GM21528 (cell line): ENCODE measurements around the gene OVOL1.
A peak's percentile ranks its signal among the peaks of the same experiment; 100 is the strongest.
"Not testable (repeated sequence)": the region's sequence is repeated elsewhere in the genome, so short reads cannot be mapped to it uniquely, and the experiment has no call there.

ENCODE experiments used
- ATAC-seq: cut with Tn5 transposase; IDR thresholded peaks from one replicate; pipeline ENCODE4 v1.9.1; 2021; ENCODE audit warnings: mild to moderate bottlenecking, moderate library complexity; ENCODE audit not compliant: unreplicated experiment, low FRiP score

The OVOL1 gene

DNA sequence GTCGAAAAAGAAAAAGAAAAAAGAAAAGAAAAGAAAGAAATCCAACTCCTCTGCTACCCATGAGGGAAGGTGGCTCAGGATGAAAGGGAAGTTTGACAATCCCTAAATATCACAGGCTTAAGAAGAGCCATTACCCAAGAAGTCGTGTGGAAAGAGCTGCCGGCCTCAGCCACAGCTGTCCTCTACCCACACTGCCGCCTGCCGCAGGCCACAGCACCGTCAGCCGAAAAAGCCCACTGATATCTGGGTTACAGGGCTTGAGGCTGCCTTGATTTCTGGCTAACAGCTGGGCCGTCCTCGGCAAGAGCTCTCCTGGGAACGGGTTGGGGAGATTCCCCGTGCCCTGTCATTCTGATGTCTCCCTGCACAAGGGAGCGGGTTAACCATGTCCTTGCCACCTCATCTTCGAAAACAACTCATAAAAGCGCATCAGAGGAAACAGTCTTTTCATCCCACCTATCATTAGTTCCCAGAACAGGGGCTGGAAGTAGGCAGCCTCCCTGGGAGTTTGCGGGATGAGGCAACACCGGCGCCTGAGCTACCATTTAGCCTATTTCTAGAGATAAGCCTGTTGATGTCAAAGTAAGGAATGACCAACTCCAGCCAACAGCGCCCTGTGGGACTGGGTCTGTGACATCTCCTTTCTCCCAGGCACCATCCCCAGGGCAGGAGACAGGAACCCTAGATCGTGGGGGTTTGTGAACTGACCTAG lies 25.1 kb downstream of the OVOL1 start:
- ATAC-seq = no peak

DNA sequence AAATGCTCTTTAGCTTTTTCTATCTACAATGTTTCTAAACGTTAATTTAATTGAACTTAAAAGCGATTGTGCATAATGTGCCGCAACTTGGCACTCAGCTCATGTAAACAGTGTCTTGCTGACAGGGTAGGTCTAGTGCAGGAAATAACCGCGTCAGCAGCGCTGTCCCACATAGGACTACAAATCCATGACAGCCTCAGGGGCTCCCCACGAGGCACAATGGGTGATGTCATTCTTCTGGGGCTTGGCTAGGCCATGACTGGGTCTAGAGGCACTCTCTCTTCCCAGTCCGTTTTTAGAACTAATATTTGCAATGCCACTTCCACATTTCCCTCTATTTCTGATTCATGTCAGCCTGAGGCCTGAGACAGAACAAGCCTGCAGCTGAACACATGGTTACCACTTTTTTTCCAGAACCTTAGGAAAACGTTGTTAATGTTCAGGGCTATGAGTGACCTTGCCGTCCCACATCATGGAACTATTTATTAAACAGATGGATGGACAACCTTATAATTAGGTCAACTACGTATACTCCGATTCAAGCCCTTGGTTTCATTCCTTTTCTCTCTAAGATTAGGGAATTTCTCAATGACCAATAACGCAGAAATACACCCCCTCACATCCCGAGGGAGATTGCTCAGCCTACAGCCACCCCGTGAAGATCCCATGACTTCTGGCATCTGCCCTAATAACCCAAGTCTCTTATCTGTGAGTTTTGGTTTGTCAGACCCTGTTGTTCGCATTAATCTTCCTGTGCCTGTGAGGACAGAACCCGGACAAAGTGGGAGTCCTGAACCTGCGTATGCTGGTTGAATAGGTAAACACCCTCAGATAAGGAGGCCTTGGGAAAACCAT lies 27.5 kb downstream of the OVOL1 start:
- ATAC-seq = no peak

DNA sequence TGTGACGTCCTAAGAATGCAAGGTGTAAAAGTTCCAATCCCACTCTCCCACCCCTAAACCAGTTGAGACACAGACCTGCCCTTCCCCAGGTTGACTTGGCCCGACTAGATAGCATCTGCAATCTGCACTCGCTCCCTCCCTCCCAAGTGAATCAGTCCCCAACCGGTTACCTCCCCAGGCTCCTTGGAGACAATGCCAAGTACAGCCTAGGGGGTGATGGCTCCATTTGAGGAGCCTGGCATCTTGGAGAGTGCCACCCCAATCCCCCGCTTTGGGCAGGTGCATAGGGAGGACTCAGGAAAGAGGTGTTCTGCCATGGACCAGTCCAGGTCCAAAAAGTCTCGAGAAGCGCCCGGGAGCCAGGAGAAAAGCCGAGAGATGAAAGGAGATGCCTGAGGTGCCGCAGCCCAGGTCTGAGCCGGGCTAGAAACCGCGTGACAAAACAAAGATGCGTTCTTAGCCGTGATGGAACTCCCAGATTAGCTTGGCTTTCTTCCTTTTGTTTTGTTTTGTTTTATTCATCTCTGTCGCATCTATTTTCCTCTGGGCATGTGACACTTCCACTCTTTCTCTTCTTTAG lies 28.2 kb downstream of the OVOL1 start:
- ATAC-seq = no peak

DNA sequence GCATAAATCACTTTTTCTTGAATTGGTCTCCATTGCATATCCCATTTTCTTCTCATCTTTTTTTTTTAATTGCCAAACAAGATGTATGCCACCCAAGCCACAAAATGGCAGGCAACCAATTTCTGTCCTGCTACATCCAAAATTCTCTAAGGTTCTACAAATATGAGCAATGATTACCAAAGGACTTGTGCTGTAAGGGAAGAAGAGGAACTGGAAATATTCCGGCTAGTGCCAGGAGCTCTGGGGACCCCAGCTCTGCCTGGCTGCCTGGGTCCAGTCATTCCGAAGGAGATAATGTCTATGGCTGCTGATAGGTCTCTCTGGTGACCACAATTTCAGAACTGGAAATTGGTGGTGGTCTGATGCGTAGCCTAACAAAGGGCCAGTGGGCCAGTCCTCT lies 29.8 kb downstream of the OVOL1 start:
- no peak for ATAC-seq

DNA sequence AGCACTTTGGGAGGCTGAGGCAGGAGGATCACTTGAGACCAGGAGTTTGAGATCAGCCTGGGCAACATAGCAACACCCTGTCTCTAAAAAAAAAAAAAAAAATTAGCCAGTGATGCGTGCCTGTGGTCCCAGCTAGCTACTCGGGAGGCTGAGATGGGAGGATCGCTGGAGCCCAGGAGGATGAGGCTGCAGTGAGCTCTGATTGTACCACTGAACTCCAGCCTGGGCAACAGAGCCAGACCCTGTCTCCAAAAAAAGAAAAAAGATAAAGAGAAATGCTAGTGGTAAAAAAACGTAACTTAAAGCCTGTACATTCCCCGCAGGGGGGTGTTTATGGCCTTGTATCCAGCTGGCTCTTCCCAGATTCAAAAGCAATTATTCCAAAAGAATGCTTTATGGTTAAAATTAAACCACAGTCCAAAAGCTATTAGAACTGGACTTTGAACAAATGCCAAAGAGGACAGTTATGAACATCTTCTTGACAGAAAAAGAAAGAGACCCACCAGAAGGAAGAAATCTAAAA lies 30.5 kb downstream of the OVOL1 start:
- ATAC-seq = no peak

DNA sequence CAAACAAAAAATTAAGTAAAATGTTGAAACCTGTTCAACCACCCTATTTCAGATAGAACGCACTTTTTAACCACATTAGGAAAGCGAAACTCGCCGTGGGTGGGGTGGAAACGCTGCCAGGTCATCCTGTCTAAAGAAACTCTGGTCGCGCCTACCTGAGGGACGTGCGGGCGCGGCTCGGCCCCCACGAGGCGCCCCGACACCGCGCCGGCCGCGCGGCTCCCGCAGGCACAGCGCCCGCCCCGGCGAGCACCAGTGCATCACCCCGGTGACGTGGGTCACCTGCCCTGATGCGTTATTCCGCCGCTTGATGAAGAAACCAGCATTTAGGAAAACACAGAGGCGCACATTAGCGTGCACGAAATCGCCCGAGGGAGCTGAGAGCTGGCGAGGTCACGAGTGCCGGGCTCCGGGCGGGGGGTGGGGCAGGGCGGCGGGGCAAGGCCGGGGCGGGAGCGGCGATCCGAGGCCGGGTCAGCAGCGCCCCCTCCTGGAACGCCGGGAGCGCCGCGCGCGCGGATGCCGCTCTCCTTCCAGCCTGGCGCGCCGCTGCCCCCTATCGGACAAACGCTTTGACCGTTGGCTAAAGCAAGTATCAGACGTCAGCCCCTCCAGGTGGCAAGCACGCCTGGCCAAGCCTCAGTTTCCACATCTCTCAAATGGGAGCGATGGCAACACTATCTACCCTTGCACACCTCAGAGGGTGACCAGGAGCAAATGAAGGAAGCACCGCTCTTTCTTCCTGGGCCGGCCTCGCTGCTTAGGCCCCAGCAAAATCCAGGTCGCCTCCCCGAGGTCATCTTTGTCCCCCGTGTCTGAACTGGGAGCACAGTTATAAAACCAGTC lies 31.2 kb downstream of the OVOL1 start:
- peak; percentile 52 for ATAC-seq

DNA sequence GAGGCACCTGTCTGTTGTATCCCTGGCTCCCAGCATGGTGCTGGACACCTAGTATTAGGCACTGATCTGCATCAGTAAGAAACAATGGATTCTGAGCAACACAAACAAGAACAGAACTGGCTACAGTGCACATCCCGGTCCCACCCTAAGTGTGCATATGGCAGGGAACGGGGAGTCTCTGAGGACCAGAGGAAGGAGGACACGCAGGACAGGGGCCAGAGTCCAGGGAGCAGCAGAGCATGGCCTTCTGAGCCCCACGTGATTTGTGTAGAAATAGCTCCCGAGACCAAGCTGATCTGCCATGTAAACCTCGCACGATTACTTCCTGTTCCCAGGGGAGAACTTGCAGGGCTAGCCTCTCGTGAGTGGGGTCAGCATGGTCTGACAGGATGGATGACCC lies 34.2 kb downstream of the OVOL1 start:
- no peak for ATAC-seq

DNA sequence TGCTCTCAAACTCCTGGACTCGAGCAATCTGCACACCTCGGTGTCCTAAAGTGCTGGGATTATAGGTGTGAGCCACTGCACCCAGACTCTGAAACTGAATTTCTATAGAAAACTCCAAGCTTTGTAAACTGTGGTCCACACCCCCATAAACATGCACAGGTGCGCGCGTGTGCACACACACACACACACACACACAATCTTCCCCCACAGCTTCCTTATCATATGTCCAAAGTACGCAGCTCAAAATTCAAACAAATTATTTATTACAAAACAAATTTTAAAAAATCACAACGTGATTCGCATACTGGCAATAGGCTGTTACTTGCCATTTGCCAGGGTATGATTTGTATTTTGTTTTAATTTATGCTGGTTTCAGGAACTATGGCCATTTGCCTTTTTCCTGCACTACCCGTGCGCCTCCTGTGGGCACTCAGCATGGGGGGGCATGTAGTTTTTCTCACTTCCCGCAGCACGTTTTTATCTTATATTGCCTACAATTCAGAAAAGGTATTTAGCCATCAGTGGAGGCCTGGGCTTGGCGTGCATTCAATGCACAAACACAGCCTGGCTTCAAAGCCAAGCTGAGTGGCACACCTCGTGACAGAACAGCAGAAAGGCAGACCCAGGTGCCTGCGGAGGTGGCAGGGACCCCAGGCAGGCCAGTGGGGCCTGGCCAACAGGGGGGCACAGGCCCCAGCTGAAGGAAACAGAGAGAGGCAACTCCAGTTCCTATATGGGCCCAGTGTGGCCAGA lies 36.1 kb downstream of the OVOL1 start:
- ATAC-seq = no peak

DNA sequence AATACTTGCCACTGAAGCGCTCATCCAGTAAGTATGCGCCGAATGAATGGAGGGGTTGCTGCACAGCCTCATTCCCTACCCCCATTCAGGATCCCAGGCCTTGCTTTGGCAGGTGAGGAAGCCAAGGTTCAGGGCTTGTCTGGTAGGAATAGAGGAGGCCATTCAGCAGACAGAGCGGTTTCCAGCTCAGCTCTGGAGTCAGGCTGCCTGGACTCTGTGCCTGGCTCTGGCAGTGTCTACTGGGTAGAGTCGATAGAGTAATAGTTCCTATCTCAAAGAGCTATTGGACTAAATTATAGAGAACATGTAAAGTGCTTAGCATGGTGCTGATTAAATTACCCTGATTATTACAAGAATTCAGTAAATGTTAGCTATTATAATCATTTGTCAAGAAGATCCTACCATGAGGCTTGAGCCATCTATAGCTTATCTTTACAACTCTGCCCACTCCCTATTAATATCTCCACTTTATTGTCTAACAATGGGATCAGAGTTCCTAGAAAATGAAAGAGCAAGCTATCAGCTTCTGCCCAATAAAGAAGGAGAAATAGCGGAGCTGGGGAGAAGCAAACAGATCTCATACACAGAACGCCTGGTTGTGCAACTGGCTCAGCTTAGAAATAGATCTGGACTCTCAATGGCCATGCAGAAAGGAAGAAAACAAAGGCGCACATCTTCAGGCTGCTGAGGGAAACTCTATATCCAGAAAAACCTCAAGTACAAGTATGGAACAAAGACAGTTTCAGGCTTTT lies 40.3 kb downstream of the OVOL1 start:
- ATAC-seq = no peak

DNA sequence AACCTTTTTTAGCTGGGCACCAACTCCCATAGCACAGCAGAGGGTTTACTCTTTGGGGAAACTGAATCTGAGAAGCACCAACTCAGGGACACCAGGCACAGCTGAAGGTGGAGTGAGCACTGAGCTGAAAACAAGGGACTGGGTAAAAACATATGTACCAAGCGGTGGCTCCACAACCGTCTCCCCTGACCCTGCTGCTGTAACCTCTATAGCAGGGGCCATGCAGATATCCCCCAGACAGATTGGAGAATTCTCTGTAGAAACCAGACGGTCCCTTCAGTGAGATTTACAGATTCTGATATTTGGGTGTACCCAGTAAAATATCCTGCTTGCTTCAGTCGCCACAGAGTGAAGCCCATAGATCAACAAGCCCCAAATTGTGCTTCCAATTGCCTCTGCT lies 42.6 kb downstream of the OVOL1 start:
- ATAC-seq = no peak

DNA sequence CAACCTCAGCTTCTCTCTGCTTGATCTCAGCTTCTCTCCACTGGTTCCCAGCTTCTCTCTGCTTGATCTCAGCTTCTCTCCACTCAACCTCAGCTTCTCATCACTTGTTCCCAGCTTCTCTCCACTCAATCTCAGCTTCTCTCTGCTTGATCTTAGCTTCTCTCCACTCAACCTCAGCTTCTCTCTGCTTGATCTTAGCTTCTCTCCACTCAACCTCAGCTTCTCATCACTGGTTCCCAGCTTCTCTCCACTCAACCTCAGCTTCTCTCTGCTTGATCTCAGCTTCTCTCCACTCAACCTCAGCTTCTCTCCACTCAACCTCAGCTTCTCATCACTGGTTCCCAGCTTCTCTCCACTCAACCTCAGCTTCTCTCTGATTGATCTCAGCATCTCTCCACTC lies 45.4 kb downstream of the OVOL1 start:
- not testable (repeated sequence) for ATAC-seq

DNA sequence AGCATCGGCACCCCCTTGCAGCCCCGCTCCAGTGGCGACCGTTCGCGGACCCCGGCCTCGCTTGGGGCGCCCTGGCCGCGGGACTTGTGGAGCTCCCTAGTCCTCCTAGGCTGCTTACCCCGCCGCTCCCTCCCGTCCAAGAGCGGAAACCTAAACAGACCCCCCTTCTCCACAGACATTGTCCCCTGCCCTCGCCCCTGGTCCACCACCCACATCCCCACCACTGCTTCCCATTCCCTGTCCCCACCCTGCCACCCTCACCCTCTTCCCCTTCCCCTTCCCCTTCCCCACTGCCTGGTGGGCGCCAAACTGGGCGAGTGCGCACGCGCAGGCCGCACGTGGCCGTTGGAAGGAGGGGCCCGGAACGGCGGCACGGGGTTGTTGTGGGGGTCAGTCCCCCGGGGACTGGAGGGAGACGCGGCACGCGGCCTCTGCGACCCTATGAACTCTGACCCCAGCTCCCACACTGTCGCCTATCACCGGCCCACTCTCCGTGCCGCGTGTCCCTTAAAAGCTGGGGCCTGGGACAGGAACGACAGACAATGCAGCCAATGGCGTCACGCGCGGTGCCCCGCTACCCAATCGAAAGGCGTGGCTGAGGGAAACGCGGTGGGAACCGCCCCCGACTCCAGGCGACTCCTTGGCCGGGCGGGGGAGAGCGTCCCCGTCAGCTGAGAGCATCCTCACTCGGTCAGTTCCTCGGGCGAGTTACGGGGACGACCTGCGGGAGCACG lies 46.6 kb downstream of the OVOL1 start, which contains the start of gene SNX32:
Gene SNX32, plus strand, starts transcription at position 667 of the 734 bp plus-strand sequence. CDS start 103 bp downstream, outside the sequence.
- peak; percentile 86 for ATAC-seq

DNA sequence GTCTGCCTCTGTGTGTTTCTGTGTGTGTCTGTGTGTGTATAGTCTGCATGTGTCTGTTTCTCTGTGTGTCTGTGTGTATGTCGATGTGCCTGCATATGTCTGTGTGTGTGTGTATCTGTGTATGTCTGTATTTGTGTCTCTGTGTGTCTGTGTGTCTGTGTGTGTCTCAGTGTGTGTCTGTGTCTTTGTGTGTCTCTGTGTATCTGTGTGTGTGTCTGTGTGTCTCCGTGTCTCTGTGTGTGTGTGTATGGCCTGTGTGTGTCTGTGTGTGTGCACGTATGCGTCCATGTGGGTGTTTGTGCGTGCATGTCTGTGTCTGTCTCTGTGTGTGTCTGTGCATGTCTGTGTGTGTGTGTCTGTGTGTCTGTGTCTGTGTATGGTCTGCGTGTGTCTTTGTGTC lies 47.3 kb downstream of the OVOL1 start:
- no peak for ATAC-seq

DNA sequence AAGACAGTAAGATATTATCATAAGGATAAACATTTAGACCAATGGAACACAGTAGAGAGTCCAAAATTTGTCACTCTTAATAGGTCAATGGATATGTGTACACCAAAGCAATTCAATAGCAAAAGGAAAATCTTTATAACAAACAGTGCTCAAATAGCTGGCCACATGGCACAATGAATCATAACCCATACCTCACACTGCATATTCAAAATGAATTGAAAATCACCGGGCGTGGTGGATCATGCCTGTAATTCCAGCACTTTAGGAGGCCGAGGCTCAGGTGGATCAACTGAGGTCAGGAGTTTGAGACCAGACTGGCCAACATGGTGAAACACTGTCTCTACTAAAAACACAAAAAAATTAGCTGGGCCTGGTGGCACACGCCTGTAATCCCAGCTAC lies 55.3 kb downstream of the OVOL1 start:
- ATAC-seq = no peak

DNA sequence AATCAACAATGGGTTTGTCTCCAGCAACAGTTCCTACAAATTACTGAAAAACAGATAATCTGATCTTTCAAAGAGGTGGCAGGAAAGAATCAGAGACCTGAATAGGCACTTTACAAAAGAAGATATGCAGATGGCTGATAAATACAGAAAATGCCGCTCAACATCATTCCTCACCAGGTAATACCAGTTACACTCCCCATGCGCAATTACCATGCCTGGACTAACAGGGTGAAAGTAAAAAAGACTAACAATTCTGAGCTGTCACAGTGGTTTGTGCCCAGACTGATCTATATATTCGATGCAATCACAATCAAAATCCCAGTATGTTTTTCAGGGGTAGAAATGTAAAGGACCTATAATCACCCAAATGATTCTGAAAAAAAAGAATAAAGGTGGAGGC lies 56.9 kb downstream of the OVOL1 start:
- ATAC-seq = no peak

DNA sequence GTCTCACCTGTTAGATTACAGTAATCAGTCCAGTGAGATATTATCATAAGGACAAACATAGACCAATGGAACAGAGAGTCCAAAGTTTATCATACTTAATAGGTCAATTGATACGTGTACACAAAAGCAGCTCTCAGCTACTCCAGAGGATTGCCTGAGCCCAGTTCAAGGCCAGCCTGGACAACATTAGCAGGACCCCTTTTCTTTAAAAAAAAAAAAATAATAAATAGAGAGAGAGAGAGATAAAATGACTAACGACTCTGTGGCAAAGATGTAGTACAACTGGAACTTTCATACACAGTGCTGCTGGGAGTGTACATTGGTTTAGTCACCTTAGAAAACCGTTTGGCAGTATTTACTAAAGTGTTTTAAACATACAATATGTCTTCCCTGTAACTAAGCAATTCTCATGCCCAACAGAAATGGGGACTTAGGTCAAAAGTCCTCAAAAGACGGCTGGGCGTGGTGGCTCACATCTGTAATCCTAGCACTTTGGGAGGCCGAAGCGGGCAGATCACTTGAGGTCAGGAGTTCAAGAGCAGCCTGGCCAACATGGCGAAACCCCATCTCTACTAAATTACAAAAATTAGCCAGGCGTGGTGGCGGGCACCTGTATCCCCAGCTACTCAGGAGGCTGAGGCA lies 57.5 kb downstream of the OVOL1 start:
- ATAC-seq = no peak
